NCI-H526 treated with DMSO at 0.1 percent for 48 hours (cell line): Measurements from ENCODE around the gene GNLY.
"Not testable (repeated sequence)": the region's sequence is repeated elsewhere in the genome, so short reads cannot be mapped to it uniquely, and the experiment has no call there.

Experiments
- DNase-seq: peaks from one replicate; lab custom pipeline; 2025; lab: John Stamatoyannopoulos, UW

Gene GNLY

GRCh38 chr2:85665264-85665937 lies 28.8 kb upstream of the GNLY start:
- no peak for DNase-seq

GRCh38 chr2:85666016-85666415 lies 28.1 kb upstream of the GNLY start:
- no peak for DNase-seq

GRCh38 chr2:85666435-85667316 lies 27.5 kb upstream of the GNLY start:
- DNase-seq: no peak

- DNase-seq: no peak
These were observed 26.6 kb upstream of the GNLY start for GRCh38 chr2:85667561-85668008.

- DNase-seq: no peak
These were observed 25.9 kb upstream of the GNLY start, which contains the start of gene SFTPB for GRCh38 chr2:85668009-85668856. TSS of gene SFTPB (minus strand) at chr2:85668199. CDS start at chr2:85668183, 16 bp downstream.

- DNase-seq: no peak
These were observed 25.4 kb upstream of the GNLY start for GRCh38 chr2:85668857-85669142.

GRCh38 chr2:85669549-85669948 lies 24.6 kb upstream of the GNLY start:
- DNase-seq: no peak

GRCh38 chr2:85670416-85670815 lies 23.7 kb upstream of the GNLY start:
- DNase-seq: not testable (repeated sequence)

- DNase-seq: no peak
These were observed 21.7 kb upstream of the GNLY start for GRCh38 chr2:85672456-85672855.

- no peak for DNase-seq
These were observed 20.3 kb upstream of the GNLY start for GRCh38 chr2:85673716-85674375.

- DNase-seq: no peak
These were observed 19.7 kb upstream of the GNLY start for GRCh38 chr2:85674417-85674816.

- no peak for DNase-seq
These were observed 18.7 kb upstream of the GNLY start for GRCh38 chr2:85675427-85675826.

GRCh38 chr2:85675866-85676548 lies 18.2 kb upstream of the GNLY start:
- no peak for DNase-seq

- no peak for DNase-seq
These were observed 15.8 kb upstream of the GNLY start for GRCh38 chr2:85678377-85678776.

- DNase-seq: peak; percentile 6
These were observed 15.1 kb upstream of the GNLY start for GRCh38 chr2:85678794-85679672.

- no peak for DNase-seq
These were observed 13.3 kb upstream of the GNLY start for GRCh38 chr2:85680707-85681371.

- DNase-seq: no peak
These were observed 12.8 kb upstream of the GNLY start for GRCh38 chr2:85681372-85681763.

- DNase-seq: no peak
These were observed 12.4 kb upstream of the GNLY start for GRCh38 chr2:85681776-85682175.

- no peak for DNase-seq
These were observed 11.8 kb upstream of the GNLY start for GRCh38 chr2:85682378-85682777.

- DNase-seq: no peak
These were observed 9.8 kb upstream of the GNLY start for GRCh38 chr2:85684380-85684779.
